Psoas muscle (tissue), 8 donors: Measurements from ENCODE around the gene SNAP25. TPM values are rescaled to one million over a fixed set of nuclear protein-coding genes. Genes with fewer than 3 reads are reported as not detected.

Experiments used
- ATAC-seq, 4 donors: fragments of 200-7000 bp; cut with Tn5 transposase; one replicate each; pipeline ENCODE4 v1.9.1; 2020; ENCODE audit warnings: moderate library complexity in 3 of 4, mild to moderate bottlenecking in 2 of 4
- DNase-seq, 2 donors: peaks; one replicate each; pipeline ENCODE4 v3.0.0-alpha.2; 2020
- H3K27ac ChIP-seq: fragments of 200-600 bp; one replicate; pipeline ENCODE4 v1.8.0; 2022
- H3K27me3 ChIP-seq, 3 donors: fragments of 200-600 bp in 1 of 3; one replicate each; pipeline versions ENCODE4 v1.6.1 to v1.8.0; 2013 to 2022; ENCODE audit warnings: low read length in 2 of 3, mild to moderate bottlenecking in 2 of 3, moderate library complexity in 1 of 3; ENCODE audit not compliant: insufficient read depth in 3 of 3
- H3K36me3 ChIP-seq, 2 donors: fragments of 200-600 bp in 1 of 2; one replicate each; pipeline versions ENCODE4 v1.6.1 to v1.8.0; 2013 to 2022; ENCODE audit warnings: low read depth in 1 of 2, mild to moderate bottlenecking in 1 of 2, moderate library complexity in 1 of 2; ENCODE audit not compliant: insufficient read depth in 1 of 2
- H3K4me1 ChIP-seq: fragments of 200-600 bp; one replicate; pipeline ENCODE4 v1.8.0; 2022
- H3K4me3 ChIP-seq: fragments of 200-600 bp; one replicate; pipeline ENCODE4 v1.8.0; 2022; ENCODE audit warnings: mild to moderate bottlenecking
- H3K9me3 ChIP-seq: fragments of 200-600 bp; one replicate; pipeline ENCODE4 v1.8.0; 2022
- CTCF ChIP-seq: fragments of 200-600 bp; IDR thresholded peaks from one replicate; pipeline ENCODE4 v1.8.0; 2022; ENCODE audit warnings: antibody characterized with exemption
- WGBS, 3 donors: extraction: QIAGEN DNeasy Blood & Tissue Kit; methylation state at CpG; one replicate each; pipeline versions ENCODE4 v1.1.6 to v1.1.7; 2013; 5-methylcytosine and 5-hydroxymethylcytosine counted together
- intact Hi-C, 2 donors: fragments of 100-400 bp; cut with DNase I; formaldehyde crosslinking; loops; one replicate each; pipeline versions ENCODE4 v1.11.0 to v1.14.2; 2022
- polyA plus RNA-seq, 3 donors: library from polyadenylated mRNA; stranded (reverse); fragments of 200-250 nt; gene quantifications; one replicate each; pipeline ENCODE4 v1.2.3, GENCODE V29; 2013
- total RNA-seq, 4 donors: library from RNA; stranded (reverse); fragmentation: NEBNext Ultra II Directional in 2 of 4; extraction: Animal tissue kit (Norgen Biotek cat#: 25700) in 2 of 4; gene quantifications; one replicate each; pipeline versions ENCODE4 v1.2.1 to v1.2.4, GENCODE V29; 2021 to 2023
- donor health status: healthy with polysubstance abuse.
- donor health status: DM: no; HTN: no; CAD: no; lungs with moderate emphysema.
- donor health status: Bipolar disorder and iron deficiency.
- donor health status: healthy.
- donor health status: DM: yes; HTN: yes; CAD: no.
- donor health status: DM: no; HTN: no; CAD: no.
- donor health status: DM: no; HTN: no; CAD: no.
- donor health status: DM: yes; HTN: yes; CAD: no.

SNAP25 gene
- total and polyA plus RNA-seq, 7 donors, result 0.07 to 0.75 TPM; not detected in 5

- no peak overlapping the region for H3K27ac ChIP-seq
- 66 to 74% (median 67%) methylated on average over 2 of the region's 2 CpGs for WGBS, 3 donors
- DNase-seq (no peak), ATAC-seq (no peak)
- H3K9me3 ChIP-seq, result no peaks in the 10 kb centered on the region
- peak; percentile 35 for TF ChIP-seq CTCF
- no peak overlapping the region for H3K4me3 ChIP-seq
- no peaks in the 10 kb centered on the region for H3K36me3 ChIP-seq
- intact Hi-C loops, result loop anchor here (5.0 to 10.0 kb wide), 4 partner anchors 111 to 1228 kb away; no protein-coding TSS in a partner anchor
- no peaks in the 10 kb centered on the region for H3K4me1 ChIP-seq
- peaks cover 0 to 4% (median 0%) of the 10 kb centered on the region in 3 donors for H3K27me3 ChIP-seq
These were observed 98.0 kb downstream of the SNAP25 start for GRCh38 chr20:10316582-10316981.

GRCh38 chr20:10318291-10319024 is 99.8 kb downstream of the SNAP25 start:
- Histone ChIP-seq H3K4me1 (no peaks in the 10 kb centered on the region), H3K4me3 (no peak overlapping the region), H3K36me3 (no peaks in the 10 kb centered on the region), H3K9me3 (no peaks in the 10 kb centered on the region), H3K27me3 (no peaks in the 10 kb centered on the region), H3K27ac (no peak overlapping the region)
- WGBS, 3 donors, result 80 to 87% (median 81%) methylated on average over 5 of the region's 5 CpGs
- ATAC-seq (no peak), DNase-seq (no peak)
- intact Hi-C loops, result loop anchor here (5.0 to 10.0 kb wide), 4 partner anchors 109 to 1226 kb away; no protein-coding TSS in a partner anchor
- no peak for TF ChIP-seq CTCF

- H3K27me3 ChIP-seq, result no peaks in the 10 kb centered on the region
- intact Hi-C loops, result loop anchor here (5.0 to 10.0 kb wide), 4 partner anchors 107 to 1225 kb away; no protein-coding TSS in a partner anchor
- WGBS, 3 donors, result 66 to 70% (median 68%) methylated on average over 4 of the region's 4 CpGs
- H3K27ac ChIP-seq, result no peak overlapping the region
- H3K9me3 ChIP-seq, result no peaks in the 10 kb centered on the region
- H3K4me1 ChIP-seq, result no peaks in the 10 kb centered on the region
- DNase-seq (no peak), ATAC-seq (no peak)
- no peak for TF ChIP-seq CTCF
- H3K36me3 ChIP-seq, result no peaks in the 10 kb centered on the region
- no peak overlapping the region for H3K4me3 ChIP-seq
These were observed 101.2 kb downstream of the SNAP25 start for GRCh38 chr20:10319855-10320254.

- intact Hi-C loops, result no loop called here
- DNase-seq (no peak), ATAC-seq (no peak)
- H3K27ac ChIP-seq, result no peak overlapping the region
- TF ChIP-seq CTCF, result no peak
- no peak overlapping the region for H3K4me3 ChIP-seq
- H3K4me1 ChIP-seq, result no peaks in the 10 kb centered on the region
- H3K36me3 ChIP-seq, result no peaks in the 10 kb centered on the region
- no peaks in the 10 kb centered on the region for H3K9me3 ChIP-seq
- H3K27me3 ChIP-seq, result no peaks in the 10 kb centered on the region
These were observed 102.6 kb downstream of the SNAP25 start for GRCh38 chr20:10321138-10321717.
